AG04450 (cell line): ENCODE results near the gene MYO3A. TPM values are rescaled to one million over a fixed set of nuclear protein-coding genes. Genes with fewer than 3 reads are reported as not detected.

ENCODE experiments used
- CTCF ChIA-PET: fragments of 300-600, 350-600 bp; formaldehyde crosslinking; extraction: SDS; loops from one replicate; lab custom pipeline; 2022; ENCODE audit warnings: antibody characterized with exemption, inconsistent platforms; lab: Charles Lee
- POLR2A ChIA-PET: fragments of 350-600 bp; formaldehyde crosslinking; extraction: SDS; loops from one replicate; lab custom pipeline; 2021; ENCODE audit warnings: antibody characterized with exemption, inconsistent platforms; lab: Yijun Ruan, JAX
- DNase-seq: peaks from one replicate; pipeline ENCODE4 v3.0.0-alpha.2; 2011; ENCODE audit warnings: low read depth, low spot score
- H3K27ac ChIP-seq: one replicate; pipeline ENCODE4 v1.5.1; 2012; ENCODE audit warnings: low read depth, low read length, control low read depth
- H3K27me3 ChIP-seq: one replicate; pipeline ENCODE4 v1.6.0; 2012; ENCODE audit warnings: low read length; ENCODE audit not compliant: control insufficient read depth, insufficient read depth
- H3K4me3 ChIP-seq: 2 replicates; pipeline ENCODE4 v1.5.1; 2011; ENCODE audit warnings: mild to moderate bottlenecking, low read depth, low read length, control low read depth
- H3K9me3 ChIP-seq: 2 replicates; pipeline ENCODE4 v1.5.1; 2012; ENCODE audit warnings: low read length; ENCODE audit not compliant: control insufficient read depth, insufficient read depth
- CTCF ChIP-seq: IDR thresholded peaks from 2 replicates; pipeline ENCODE4 v1.5.1; 2011; ENCODE audit warnings: low read depth, low read length, control low read depth, inconsistent platforms
- polyA plus RNA-seq: library from polyadenylated mRNA; depleted of rRNA; stranded (reverse); fragments of >200 nt; gene quantifications from 2 replicates; pipeline ENCODE4 v1.2.3, GENCODE V29; 2011

The MYO3A gene
- polyA plus RNA-seq, 1 experiment: not detected

GRCh38 chr10:26215935-26216584 is 282.0 kb downstream of the MYO3A start:
- ChIA-PET POLR2A (no interaction called here), CTCF (no interaction called here)
- no peak overlapping the region for H3K27ac ChIP-seq
- TF ChIP-seq CTCF: no peak
- H3K27me3 ChIP-seq: peaks cover 10% of the 10 kb centered on the region
- no peak for DNase-seq
- peaks cover 27% of the 10 kb centered on the region; the same call in 1 of the 2 replicates for H3K9me3 ChIP-seq
- no peak overlapping the region for H3K4me3 ChIP-seq

DNA sequence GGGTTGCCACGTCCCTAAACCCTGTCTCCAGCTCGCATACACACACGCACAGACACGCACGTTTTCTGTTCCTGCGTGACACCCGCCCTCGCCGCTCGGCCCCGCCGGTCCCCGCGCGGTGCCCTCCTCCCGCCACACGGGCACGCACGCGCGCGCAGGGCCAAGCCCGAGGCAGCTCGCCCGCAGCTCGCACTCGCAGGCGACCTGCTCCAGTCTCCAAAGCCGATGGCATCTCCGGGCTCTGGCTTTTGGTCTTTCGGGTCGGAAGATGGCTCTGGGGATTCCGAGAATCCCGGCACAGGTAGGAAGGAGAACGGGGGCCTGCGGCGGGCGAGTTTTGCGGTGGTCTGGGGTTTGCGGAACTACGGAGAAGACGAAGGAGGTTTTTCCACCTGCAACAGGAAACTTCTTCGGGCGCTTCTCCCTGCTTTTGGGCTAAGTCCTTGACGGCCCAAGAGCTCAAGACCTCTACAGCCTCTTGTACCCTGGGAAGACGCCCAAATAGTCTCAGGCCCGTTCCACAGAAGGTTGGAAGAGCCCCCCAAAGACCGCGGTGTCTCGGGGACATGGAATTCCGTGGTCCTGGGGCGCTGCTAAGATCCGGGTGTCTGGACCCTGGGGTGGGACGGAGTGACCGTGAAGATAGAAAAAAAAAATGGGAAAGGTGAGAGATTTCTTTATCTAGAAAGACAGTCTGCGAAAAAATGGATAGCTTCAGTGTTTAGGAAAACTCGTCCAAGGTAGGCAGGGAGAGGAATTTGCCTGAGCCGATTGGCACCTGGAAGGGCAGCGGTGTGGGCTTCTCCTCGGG is 282.8 kb downstream of the MYO3A start, which contains the start of gene GAD2:
GAD2 (plus strand) TSS at position 190 of the 811 bp plus-strand sequence; CDS start at position 226, 36 bp downstream.
- no peak for TF ChIP-seq CTCF
- peaks cover 10% of the 10 kb centered on the region for H3K27me3 ChIP-seq
- DNase-seq: no peak

GRCh38 chr10:26217396-26218086 is 283.5 kb downstream of the MYO3A start:
- peaks cover 25% of the 10 kb centered on the region; the same call in 1 of the 2 replicates for H3K9me3 ChIP-seq
- no peak overlapping the region for H3K27ac ChIP-seq
- TF ChIP-seq CTCF: no peak
- CTCF ChIA-PET: no interaction called here
- H3K4me3 ChIP-seq: no peak overlapping the region
- H3K27me3 ChIP-seq: peaks cover 10% of the 10 kb centered on the region
- no peak for DNase-seq
- POLR2A ChIA-PET: no interaction called here

More for the DNA sequence above, 282.8 kb downstream of the MYO3A start, which contains the start of gene GAD2:
- Histone ChIP-seq H3K27ac (no peak within 1 kb of the TSS), H3K4me3 (no peak within 1 kb of the TSS), H3K9me3 (peaks cover 28% of the 10 kb centered on the region; the same call in 1 of the 2 replicates)
- CTCF ChIA-PET: no interaction called here
- POLR2A ChIA-PET: no interaction called here

DNA sequence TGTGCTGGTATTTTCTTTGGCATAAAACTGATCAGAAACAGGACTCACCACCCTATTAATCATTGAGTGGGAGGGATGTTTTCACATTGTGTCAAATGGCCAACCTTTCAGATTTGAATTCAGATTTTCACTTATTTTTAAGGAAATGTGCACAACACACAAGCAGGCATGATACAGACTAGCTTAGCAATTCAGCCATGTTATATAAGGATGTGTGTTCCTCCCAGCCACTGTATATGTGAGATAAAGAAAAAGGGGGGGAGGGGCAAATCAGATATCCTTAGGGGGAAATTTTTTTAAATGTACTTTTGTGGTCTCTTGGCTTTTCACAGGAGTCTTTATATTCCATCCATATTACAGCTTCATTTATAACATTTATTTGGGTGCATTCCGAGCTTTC is 285.6 kb downstream of the MYO3A start:
- Histone ChIP-seq H3K27me3 (peaks cover 10% of the 10 kb centered on the region), H3K27ac (no peak overlapping the region), H3K4me3 (no peak overlapping the region), H3K9me3 (peaks cover 25% of the 10 kb centered on the region; the same call in 1 of the 2 replicates)
- DNase-seq: no peak
- CTCF ChIA-PET: no interaction called here
- POLR2A ChIA-PET: no interaction called here
- TF ChIP-seq CTCF: no peak
